SK-N-SH (cell line): Measurements from ENCODE around the gene MRGPRX4.

Source experiments
- CHD2 ChIP-seq: fragments of 150-350 bp; IDR thresholded peaks from 2 replicates; pipeline ENCODE4 v1.6.1; 2018; ENCODE audit warnings: low read length; ENCODE audit not compliant: partially characterized antibody
- CTCF ChIP-seq: fragments of 200-600 bp; sonication (generic); IDR thresholded peaks from 2 replicates; pipeline ENCODE4 v1.6.1; 2017; ENCODE audit warnings: antibody characterized with exemption, mild to moderate bottlenecking, moderate library complexity
- ELF1 ChIP-seq: IDR thresholded peaks from 2 replicates; pipeline ENCODE4 v1.4.0; 2012
- EP300 ChIP-seq, 2 experiments: IDR thresholded peaks; 2 replicates each; pipeline versions ENCODE4 v1.4.0 to v1.6.1; 2012; ENCODE audit warnings: borderline replicate concordance in 1 of 2, low read depth in 1 of 2, low read length in 1 of 2
- JUND ChIP-seq: IDR thresholded peaks from 2 replicates; pipeline ENCODE4 v1.4.0; 2012
- POLR2AphosphoS5 ChIP-seq: IDR thresholded peaks from 2 replicates; pipeline ENCODE4 v1.6.1; 2012; ENCODE audit warnings: low read depth, low read length
- RXRA ChIP-seq: IDR thresholded peaks from 2 replicates; pipeline ENCODE4 v1.4.0; 2012; ENCODE audit warnings: low read depth, mild to moderate bottlenecking, borderline replicate concordance
- SIN3A ChIP-seq: IDR thresholded peaks from 2 replicates; pipeline ENCODE4 v1.6.1; 2012; ENCODE audit warnings: low read depth, mild to moderate bottlenecking, low read length, moderate library complexity, borderline replicate concordance
- TCF12 ChIP-seq: IDR thresholded peaks from 2 replicates; pipeline ENCODE4 v1.4.0; 2012
- TEAD4 ChIP-seq: IDR thresholded peaks from 2 replicates; pipeline ENCODE4 v1.4.0; 2012; ENCODE audit warnings: mild to moderate bottlenecking, borderline replicate concordance; ENCODE audit not compliant: insufficient read depth
- YY1 ChIP-seq: IDR thresholded peaks from 2 replicates; pipeline ENCODE4 v1.4.0; 2012; ENCODE audit warnings: low read depth, mild to moderate bottlenecking
- TF ChIP-seq, protein P1 (sequence below): IDR thresholded peaks from 2 replicates; pipeline ENCODE4 v1.4.0; 2012; ENCODE audit warnings: low read depth, borderline replicate concordance

DNA sequence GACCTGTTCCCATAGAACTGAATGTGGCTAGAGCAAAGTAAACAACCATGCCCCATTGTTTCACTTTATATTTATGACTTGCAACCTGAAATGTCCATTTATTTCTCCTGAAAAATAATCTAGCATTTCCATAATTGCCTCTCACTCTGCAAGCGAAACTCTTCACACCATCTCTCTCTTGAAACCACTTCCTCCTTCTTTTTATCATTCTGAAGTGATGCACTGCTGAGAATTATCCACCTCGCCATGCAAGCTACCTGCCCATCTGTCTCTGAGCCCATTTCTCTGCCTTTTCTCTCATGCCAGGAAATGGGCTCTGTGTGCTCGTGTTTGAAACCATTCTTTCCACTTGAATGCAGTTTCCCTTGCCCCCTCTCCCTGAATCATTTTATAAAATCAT lies 26.8 kb upstream of the MRGPRX4 start:
- TF ChIP-seq TCF12 (no peak), EP300 (IDR thresholded peaks at IDR 0.05; ENCODE audit: borderline replicate concordance in 1 of 2, low read depth in 1 of 2, low read length in 1 of 2) (no peak), SIN3A (no peak), CTCF (no peak), RXRA (no peak), ELF1 (no peak), POLR2AphosphoS5 (no peak), CHD2 (no peak), YY1 (no peak), TEAD4 (no peak), JUND (no peak)
- TF ChIP-seq, protein P1, sequence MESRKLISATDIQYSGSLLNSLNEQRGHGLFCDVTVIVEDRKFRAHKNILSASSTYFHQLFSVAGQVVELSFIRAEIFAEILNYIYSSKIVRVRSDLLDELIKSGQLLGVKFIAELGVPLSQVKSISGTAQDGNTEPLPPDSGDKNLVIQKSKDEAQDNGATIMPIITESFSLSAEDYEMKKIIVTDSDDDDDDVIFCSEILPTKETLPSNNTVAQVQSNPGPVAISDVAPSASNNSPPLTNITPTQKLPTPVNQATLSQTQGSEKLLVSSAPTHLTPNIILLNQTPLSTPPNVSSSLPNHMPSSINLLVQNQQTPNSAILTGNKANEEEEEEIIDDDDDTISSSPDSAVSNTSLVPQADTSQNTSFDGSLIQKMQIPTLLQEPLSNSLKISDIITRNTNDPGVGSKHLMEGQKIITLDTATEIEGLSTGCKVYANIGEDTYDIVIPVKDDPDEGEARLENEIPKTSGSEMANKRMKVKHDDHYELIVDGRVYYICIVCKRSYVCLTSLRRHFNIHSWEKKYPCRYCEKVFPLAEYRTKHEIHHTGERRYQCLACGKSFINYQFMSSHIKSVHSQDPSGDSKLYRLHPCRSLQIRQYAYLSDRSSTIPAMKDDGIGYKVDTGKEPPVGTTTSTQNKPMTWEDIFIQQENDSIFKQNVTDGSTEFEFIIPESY: no peak
